ENCODE measurements around the gene POMGNT2.

- TF ChIP-seq, protein P1, sequence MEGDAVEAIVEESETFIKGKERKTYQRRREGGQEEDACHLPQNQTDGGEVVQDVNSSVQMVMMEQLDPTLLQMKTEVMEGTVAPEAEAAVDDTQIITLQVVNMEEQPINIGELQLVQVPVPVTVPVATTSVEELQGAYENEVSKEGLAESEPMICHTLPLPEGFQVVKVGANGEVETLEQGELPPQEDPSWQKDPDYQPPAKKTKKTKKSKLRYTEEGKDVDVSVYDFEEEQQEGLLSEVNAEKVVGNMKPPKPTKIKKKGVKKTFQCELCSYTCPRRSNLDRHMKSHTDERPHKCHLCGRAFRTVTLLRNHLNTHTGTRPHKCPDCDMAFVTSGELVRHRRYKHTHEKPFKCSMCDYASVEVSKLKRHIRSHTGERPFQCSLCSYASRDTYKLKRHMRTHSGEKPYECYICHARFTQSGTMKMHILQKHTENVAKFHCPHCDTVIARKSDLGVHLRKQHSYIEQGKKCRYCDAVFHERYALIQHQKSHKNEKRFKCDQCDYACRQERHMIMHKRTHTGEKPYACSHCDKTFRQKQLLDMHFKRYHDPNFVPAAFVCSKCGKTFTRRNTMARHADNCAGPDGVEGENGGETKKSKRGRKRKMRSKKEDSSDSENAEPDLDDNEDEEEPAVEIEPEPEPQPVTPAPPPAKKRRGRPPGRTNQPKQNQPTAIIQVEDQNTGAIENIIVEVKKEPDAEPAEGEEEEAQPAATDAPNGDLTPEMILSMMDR (IDR thresholded peaks at IDR 0.05; ENCODE audit: insufficient read depth, low read length) = no peak
- no peak for TF ChIP-seq POLR2AphosphoS5 (IDR thresholded peaks at IDR 0.05; ENCODE audit: low read depth)
- TF ChIP-seq, protein P2, sequence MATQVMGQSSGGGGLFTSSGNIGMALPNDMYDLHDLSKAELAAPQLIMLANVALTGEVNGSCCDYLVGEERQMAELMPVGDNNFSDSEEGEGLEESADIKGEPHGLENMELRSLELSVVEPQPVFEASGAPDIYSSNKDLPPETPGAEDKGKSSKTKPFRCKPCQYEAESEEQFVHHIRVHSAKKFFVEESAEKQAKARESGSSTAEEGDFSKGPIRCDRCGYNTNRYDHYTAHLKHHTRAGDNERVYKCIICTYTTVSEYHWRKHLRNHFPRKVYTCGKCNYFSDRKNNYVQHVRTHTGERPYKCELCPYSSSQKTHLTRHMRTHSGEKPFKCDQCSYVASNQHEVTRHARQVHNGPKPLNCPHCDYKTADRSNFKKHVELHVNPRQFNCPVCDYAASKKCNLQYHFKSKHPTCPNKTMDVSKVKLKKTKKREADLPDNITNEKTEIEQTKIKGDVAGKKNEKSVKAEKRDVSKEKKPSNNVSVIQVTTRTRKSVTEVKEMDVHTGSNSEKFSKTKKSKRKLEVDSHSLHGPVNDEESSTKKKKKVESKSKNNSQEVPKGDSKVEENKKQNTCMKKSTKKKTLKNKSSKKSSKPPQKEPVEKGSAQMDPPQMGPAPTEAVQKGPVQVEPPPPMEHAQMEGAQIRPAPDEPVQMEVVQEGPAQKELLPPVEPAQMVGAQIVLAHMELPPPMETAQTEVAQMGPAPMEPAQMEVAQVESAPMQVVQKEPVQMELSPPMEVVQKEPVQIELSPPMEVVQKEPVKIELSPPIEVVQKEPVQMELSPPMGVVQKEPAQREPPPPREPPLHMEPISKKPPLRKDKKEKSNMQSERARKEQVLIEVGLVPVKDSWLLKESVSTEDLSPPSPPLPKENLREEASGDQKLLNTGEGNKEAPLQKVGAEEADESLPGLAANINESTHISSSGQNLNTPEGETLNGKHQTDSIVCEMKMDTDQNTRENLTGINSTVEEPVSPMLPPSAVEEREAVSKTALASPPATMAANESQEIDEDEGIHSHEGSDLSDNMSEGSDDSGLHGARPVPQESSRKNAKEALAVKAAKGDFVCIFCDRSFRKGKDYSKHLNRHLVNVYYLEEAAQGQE (IDR thresholded peaks at IDR 0.05; ENCODE audit: insufficient replicate concordance, low read depth) = no peak
- TF ChIP-seq GABPA (IDR thresholded peaks at IDR 0.05; ENCODE audit: low read depth) = no peak
Observed at GRCh38 chr3:43093974-43094373, 11.9 kb downstream of the POMGNT2 start.
